ENCODE results near the gene OR10A7.
"Not testable (repeated sequence)": the region's sequence is repeated elsewhere in the genome, so short reads cannot be mapped to it uniquely, and the experiment has no call there.

Gene OR10A7, protein sequence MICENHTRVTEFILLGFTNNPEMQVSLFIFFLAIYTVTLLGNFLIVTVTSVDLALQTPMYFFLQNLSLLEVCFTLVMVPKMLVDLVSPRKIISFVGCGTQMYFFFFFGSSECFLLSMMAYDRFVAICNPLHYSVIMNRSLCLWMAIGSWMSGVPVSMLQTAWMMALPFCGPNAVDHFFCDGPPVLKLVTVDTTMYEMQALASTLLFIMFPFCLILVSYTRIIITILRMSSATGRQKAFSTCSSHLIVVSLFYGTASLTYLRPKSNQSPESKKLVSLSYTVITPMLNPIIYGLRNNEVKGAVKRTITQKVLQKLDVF

DNA sequence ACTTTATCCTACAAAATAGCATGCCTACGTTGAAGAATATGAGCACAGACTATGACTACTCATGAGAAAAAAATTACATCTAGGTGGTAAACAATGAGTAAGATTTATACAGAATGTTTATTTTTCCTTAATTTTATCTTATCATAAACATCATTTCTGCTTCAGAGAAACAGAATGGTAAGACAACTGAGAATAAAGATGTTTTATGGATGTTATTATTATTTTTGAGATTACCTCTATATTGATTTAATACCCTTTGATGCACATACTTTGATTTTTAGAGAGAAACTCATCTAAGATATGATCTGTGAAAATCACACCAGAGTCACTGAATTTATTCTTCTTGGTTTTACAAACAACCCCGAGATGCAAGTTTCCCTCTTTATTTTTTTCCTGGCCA lies at the start of gene OR10A7:
Gene OR10A7, plus strand, starts transcription at position 301 of the 400 bp plus-strand sequence. Its CDS starts 0 bp downstream, at position 301.
- no peak for DNase-seq

DNA sequence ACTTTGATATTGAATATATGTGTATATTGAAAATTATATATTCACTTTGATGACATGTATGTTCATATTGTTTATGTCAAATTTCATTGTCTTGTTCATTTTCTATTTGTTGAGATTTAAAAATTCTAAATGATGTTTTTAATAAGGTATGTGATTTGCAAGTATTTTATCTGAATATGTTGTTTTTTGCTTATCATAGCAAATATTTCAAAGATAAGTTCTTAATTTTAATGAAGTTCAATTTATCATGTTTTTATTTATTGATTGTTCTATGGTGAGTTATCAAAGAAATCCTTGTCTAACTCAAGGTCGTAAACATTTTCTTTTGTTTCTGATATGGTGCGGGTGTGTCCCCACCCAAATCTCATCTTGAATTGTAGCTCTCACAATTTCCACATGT lies 49.4 kb upstream of the OR10A7 start:
- DNase-seq = no peak

DNA sequence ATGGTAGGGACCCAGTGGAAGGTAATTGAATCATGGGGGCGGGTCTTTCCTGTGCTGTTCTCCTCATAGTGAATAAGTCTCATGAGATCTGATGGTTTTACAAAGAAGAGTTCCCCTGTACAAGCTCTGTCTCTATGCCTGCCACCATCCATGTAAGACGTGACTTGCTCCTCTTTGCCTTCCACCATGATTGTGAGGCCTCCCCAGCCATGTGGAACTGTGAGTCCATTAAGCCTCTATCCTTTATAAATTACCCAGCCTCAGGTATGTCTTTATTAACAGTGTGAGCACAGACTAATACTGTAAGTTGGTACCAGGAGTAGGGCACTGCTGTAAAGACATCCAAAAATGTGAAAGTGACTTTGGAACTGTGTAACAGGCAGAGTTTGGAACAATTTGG lies 49.0 kb upstream of the OR10A7 start:
- DNase-seq = not testable (repeated sequence)

DNA sequence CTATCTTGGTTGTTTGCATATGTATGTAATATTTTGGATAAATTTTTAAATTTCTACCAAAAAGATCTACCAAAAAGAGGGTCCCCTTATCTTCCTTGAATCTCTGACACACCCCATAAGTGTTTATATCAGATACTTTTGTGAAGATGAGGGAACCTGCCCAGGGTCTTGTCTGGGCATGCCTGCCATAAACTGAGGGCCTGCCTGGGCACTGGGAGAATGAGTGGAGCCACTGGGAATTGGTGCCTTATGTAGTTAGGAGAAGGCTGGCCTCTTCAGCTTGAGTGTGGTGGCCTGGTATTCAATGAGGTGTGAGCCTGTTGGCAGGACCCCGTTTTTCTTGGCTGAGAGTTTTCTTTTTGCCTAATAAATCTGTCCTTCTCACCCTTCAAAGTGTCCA lies 48.1 kb upstream of the OR10A7 start:
- no peak for DNase-seq

DNA sequence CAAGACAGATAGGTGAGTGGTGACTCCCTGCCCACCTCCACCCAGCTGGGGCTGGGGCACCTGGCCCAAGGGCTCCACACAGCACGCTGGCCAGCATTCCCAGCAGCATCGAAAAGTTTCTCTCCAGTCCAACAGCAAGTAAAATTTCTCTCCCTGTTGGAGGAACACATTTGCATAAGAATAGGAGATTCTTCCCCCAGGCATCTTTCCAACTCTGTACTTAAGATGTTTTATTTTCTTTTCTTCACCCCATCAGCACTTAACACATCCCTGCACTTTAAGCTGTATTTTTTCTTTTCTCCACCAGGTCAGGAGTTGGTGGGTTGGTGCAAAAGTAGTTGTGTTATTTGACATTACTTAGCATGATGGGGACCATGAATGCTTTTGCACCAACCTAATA lies 47.4 kb upstream of the OR10A7 start:
- DNase-seq = no peak

DNA sequence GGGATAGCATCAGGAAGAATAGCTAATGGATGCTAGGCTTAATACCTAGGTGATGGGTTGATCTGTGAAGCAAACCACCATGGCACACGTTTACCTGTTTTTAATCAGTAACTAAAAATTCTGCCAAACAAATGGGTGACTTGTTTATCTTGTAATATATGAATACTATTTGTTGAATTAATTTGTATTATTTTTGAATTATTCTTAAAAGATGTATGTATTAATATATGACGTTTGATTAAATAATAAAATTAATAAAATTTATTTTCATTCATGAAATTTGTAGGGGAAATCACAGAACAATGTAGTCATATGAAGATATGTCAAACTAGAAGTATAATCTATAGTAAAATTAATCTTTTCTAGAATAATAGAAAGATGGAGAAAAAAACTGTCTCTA lies 32.3 kb upstream of the OR10A7 start:
- DNase-seq = no peak

DNA sequence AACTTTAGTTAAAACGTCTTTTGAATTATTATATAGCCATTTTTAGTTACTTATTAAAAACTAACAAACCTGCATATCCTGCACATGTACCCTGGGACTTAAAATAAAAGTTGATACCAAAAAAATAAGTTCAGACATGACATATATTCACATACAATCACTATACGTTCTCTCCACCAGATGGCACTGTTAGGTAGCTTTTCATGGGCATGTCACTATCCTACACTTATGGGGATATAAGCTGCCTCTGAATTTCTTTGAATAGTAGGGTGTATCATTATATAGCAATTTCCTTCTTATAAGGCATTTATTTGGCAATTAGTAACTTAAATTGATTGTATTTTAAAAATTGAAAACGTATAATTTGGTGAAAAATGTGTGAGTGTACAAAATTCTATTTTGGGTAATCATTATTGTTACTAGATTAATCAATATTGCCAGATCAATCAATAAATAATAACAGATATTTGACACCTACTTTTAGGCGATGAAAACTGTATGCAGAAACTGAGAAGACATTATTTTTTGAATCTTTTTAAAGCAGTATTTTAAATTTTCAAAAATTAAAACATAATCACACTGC lies 31.8 kb upstream of the OR10A7 start:
- peak; percentile 77 for DNase-seq

DNA sequence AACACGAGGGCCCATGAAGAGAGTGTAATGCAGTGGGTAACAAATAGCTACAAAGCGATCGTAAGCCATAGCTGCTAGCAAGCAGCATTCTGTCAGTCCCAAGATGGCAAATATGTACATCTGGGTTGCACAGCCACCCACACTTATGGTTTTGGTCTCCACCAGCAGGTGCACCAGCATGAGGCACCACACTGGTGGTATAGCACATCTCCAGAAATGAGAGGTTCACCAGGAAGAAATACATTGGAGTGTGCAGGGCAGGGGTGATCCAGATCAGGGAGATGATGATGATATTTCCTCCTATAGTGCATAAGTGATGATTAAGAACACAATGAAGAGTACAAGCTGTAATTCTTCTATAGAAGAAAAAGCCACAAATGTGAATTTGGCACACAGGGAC lies 26.4 kb upstream of the OR10A7 start:
- DNase-seq = no peak

DNA sequence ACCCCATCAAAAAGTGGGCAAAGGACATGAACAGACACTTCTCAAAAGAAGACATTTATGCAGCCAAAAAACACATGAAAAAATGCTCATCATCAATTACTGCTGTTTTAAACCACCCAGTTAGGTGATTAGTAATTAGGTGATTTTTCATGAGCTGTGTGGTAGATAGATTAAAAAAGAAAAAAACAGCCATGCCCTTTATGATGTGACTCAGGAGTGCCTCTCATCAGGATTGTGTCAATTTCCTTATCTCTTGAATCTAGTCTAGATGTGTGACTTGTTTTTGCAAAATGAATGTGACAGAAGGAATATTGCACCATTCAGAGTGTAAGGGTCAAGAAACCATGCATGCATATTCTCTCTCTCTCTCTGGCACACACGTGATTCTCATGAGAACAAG lies 5.7 kb downstream of the OR10A7 start:
- no peak for DNase-seq

DNA sequence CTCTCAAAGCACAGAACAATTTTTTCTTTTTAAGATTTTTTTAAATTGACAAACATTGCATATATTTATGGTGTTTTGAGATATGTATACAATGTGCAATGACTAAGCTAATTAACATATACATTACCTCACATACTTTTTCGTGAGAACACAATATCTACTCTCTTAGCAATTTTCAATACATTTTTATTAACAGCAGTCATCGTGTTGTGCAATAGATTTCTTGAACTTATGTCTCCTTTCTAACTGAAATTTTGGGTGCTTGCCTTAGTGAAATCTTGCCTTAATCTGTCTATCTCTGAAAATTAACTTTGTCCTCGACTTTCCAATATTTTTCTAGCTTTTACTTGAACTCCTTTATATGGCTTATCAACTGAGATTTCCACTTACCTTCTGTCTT lies 6.8 kb downstream of the OR10A7 start:
- no peak for DNase-seq

DNA sequence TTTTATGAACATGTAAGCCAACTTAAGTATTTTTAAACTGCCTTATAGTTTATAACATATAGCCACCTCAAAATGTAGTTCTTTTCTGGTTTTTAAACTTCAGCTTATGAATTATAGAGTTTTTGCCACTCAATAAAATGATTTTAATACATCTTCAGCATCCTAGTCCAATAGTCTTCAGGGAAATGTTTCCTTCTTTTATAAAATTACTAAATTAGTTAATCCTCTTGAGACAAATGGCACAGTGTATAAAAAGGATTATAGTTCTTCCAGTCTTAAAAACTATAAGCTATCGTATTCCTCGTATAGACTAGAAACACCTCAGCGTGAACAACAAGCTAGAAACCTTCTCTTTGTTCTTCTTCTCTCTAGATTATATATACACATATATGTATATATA lies 23.5 kb downstream of the OR10A7 start, which contains the start of gene OR6C74:
Gene OR6C74, plus strand, starts transcription at position 301 of the 400 bp plus-strand sequence. CDS start 2,679 bp downstream, outside the sequence.
- no peak for DNase-seq

DNA sequence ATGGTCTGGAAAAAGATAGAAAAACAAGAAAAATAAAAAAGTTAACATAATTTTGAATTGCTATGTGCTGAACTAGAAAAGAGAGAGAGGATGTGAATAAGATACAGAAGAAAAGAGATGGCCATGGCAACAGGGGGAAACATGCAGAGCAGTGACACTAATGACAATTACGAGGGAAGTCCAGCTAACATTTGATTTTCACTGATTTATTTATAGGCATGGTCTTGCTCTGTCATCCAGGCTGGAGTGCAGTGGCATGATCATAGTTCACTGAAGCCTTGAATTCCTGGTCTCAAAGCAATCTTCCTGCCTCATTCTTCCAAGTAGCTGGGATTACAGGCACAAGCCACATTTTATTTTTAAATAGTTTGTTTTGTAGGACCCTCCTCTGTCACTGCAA lies 25.3 kb downstream of the OR10A7 start:
- DNase-seq = no peak

DNA sequence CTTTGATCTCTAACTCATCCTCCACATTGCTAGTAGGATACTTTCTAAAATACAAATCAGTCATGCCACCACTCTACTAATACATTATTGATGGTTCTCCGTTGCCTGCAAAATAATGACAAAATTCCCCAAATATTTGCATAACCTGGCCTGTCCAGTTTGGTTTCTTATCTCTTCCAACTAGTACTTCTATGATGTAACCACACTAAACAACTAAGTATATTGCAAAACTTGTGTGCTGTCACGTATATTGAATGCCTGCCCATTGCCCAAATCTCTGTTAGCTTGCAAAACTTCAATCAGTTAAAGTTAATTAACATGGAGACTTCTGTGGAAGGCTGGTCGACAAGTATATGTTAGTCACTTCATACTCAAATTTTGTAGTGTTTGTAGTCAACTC lies 30.1 kb downstream of the OR10A7 start:
- no peak for DNase-seq

DNA sequence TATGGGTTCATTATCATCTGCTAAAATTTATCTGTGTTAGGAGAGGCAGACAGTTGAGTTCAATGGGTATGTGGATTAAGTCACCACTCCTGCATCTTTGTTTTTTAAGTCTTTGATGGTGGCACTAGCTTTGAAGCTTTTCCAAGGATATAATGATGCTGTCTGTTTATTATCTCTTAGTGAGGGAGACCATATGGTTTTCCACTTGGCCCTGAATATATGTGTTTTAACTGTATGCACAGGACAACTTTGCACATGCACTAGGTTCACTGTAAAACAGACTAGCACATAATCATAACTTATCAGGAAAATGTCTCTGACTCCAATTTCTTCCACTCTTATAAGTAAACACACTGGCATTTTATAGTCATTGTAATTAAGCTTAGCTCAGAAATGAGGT lies 32.5 kb downstream of the OR10A7 start:
- DNase-seq = no peak

DNA sequence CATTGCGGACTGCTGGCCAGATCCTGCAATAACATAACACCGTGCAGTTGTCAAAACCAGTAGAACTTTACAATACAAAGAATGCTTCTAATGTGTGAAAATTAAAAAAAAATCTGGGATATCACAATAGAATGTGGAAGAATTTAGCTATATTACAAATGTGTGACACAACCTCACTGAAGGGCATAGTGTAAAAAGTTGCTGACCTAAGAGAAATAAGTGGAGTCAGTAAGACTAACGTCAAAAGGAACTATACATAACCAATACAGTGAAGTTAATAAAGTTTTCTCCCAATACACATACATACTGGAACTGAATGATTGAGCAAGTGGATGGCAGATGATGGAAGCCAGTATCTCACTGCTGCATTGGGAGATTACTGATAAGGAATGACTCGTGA lies 36.0 kb downstream of the OR10A7 start:
- no peak for DNase-seq

DNA sequence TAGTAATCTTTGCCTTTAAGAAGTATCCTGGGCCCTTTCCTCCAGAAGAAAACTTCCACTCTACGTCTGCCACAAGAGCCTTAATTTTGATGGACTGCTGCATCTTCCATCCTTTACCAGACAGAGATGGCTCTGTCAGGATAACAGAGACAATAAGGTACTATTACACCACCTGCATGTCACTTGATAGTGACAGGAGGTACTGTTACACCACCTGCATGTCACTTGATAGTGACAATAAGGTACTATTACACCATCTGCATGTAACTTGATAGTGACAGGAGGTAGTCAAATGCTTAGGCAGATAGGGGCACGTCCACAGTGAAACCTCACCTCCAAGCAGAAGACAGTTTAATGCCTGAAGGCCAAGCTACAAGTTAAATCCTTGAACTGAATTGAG lies 37.5 kb downstream of the OR10A7 start:
- DNase-seq = peak; percentile 70

Data from NCI-H2171 treated with DMSO at 0.1 percent for 48 hours (cell line).